Measurements from ENCODE around the gene BLZF1.
"Not testable (repeated sequence)": the region's sequence is repeated elsewhere in the genome, so short reads cannot be mapped to it uniquely, and the experiment has no call there.

The BLZF1 gene

DNA sequence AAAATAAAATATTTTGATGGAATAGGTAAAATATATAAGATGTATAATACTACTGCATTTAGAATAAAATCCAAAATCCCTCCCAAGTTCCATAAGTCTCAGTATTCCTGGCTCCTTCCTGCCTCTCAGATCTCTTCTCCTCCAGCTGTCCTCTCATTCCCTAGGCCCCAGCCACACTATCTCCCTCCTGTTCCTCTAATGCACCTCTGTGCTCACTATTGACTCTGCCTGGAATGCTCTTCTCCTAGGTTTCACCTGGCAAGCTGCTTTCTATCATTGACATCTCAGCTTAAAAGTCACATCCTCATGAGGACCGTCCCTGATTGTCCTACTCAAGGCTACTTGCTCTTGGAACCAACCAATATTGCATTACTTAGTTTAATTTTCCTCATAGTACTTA lies 7.6 kb upstream of the BLZF1 start:
- no peak for DNase-seq (ENCODE audit: low read depth)

GRCh38 chr1:169361281-169361680 lies 6.7 kb upstream of the BLZF1 start:
- DNase-seq (ENCODE audit: low read depth): no peak

GRCh38 chr1:169363046-169363730 lies 4.8 kb upstream of the BLZF1 start:
- DNase-seq (ENCODE audit: low read depth): no peak

GRCh38 chr1:169364948-169365347 lies 3.0 kb upstream of the BLZF1 start:
- no peak for DNase-seq (ENCODE audit: low read depth)

GRCh38 chr1:169367096-169367685 lies 804 bp upstream of the BLZF1 start:
- no peak for DNase-seq (ENCODE audit: low read depth)

DNA sequence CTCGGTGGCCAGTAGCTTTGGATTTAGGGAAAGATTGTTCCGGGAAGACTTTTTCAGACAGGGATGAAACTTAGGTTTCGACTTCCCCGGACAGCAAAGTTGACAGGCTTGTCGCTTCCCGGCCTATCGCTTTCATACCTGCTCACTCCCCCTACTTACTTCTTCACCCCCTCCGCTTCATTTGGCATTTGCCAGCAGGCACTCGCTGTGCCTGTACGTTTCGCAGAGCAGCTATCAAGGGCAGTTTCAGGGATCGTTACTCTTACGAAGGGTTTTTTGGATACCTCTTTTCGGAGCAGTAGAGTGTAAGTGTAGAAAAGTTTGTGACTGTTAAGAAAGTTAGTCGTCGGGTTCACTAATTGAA lies 393 bp downstream of the BLZF1 start:
- peak; percentile 18 for DNase-seq (ENCODE audit: low read depth)

DNA sequence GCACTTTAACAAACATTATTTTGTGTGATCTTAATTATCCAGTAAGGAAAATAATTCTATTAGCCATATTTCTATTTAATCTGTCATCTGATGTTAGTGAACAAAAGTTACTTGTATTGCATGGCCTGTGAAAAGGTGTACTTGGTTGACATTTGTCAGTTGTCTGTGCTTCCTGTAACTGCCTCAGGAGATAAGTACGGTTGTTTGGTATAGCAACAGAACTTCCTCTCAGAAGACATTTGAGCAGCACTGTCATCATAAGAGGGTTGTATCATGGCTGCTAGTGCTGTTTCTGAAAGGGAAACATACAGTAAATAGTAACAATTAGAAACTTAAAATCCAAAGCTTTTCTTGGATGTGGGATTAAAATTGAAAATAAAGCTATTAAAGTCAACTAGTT lies 3.4 kb downstream of the BLZF1 start:
- no peak for DNase-seq (ENCODE audit: low read depth)

- no peak for DNase-seq (ENCODE audit: low read depth)
Measured at GRCh38 chr1:169381162-169381561, 13.2 kb downstream of the BLZF1 start.

DNA sequence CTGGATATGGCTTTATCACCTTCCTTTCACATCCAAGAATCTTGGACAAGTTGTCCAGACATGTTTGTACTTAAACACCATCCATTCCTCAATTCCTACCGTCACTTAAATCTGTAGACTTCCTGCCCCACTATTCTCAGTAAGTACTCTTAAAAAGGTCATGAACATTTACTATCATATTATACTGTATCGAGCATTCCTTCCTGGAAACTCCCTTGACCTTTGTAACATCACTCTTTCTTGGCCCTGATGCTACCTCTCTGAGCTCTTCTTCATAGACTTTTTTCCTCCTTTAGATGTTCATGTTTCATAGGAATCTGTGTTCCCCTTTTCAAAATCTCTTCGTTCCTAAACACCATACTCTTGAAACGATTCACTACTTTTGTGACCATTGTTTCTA lies 15.5 kb downstream of the BLZF1 start:
- DNase-seq (ENCODE audit: low read depth): no peak

DNA sequence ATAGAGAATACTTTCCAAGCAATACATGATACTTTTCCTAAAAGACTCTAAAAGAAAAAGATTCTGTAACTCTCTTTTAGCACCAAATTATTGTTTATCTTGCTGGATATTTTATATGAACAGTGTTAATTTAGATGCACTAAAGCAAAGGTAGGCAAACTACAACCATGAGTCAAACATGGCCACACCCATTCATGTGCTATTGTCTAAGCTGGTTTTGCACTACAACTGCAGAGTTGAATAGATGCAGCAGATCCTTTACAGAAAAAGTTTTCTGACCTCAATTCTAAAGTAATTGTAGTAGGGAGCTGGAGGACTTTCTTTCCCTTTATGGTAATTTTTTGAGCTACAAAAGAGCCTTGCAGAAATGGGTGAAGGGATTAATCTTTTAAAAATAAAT lies 19.4 kb downstream of the BLZF1 start:
- DNase-seq (ENCODE audit: low read depth): no peak

DNA sequence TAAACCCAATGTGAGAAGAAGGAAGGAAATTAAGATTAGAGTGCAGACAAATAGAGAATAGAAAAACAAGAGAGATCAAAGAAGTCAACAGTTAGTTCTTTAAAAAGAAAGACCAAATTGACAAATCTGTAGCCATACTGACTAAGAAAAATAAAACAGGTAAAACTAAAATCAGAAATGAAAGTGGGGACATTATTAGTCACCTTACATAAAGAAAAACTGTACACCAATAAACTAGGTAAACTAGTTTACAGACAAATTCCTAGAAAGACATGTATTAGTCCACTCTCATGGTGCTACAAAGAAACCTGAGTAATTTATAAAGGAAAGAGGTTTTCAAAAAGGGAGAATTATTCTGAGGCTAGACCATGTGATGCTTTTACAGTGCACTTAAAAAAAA lies 22.3 kb downstream of the BLZF1 start:
- no peak for DNase-seq (ENCODE audit: low read depth)

DNA sequence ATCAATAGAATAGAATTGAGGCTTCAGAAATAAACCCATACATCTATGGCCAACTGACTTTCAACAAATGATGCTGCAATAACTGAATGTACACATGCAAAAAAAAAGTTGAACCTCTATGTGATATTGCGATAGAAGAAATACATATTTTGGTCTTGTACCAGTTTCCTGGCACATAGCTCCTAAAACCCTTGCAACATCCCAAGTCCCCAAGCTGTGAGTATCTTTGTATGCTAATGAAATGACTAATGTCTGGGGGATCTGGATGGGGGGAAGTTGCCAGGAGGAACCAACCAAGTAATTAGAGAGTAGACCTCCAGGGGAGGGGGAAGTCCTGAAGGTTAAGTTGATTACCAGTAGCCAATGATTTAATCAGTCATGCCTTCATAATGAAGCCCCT lies 24.4 kb downstream of the BLZF1 start:
- DNase-seq (ENCODE audit: low read depth): no peak

GRCh38 chr1:169395955-169396354 lies 28.0 kb downstream of the BLZF1 start:
- no peak for DNase-seq (ENCODE audit: low read depth)

- DNase-seq (ENCODE audit: low read depth): not testable (repeated sequence)
Measured at GRCh38 chr1:169402578-169402977, 34.6 kb downstream of the BLZF1 start.

GRCh38 chr1:169408340-169408739 lies 40.3 kb downstream of the BLZF1 start:
- DNase-seq (ENCODE audit: low read depth): not testable (repeated sequence)

DNA sequence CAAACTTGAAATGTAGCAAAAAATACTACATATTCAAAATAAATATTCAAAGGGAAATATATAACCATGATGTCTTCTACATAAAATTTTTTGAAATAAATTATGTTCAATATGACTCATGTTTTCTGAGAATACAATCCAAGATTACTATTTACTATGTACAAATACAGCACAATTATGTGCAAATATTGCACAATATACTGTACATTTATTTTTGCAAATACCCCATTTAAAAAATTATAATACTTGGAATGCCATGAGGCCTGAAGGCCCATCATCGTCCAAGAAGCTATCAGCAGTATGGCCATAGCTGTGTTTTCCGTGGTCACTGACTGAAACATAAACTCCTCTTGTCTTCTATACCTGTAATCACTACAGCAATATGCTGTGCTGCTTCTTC lies 47.0 kb downstream of the BLZF1 start:
- DNase-seq (ENCODE audit: low read depth): no peak

GRCh38 chr1:169421309-169421708 lies 53.3 kb downstream of the BLZF1 start:
- no peak for DNase-seq (ENCODE audit: low read depth)

- DNase-seq (ENCODE audit: low read depth): no peak
Measured at GRCh38 chr1:169426174-169426705, 58.2 kb downstream of the BLZF1 start.

DNA sequence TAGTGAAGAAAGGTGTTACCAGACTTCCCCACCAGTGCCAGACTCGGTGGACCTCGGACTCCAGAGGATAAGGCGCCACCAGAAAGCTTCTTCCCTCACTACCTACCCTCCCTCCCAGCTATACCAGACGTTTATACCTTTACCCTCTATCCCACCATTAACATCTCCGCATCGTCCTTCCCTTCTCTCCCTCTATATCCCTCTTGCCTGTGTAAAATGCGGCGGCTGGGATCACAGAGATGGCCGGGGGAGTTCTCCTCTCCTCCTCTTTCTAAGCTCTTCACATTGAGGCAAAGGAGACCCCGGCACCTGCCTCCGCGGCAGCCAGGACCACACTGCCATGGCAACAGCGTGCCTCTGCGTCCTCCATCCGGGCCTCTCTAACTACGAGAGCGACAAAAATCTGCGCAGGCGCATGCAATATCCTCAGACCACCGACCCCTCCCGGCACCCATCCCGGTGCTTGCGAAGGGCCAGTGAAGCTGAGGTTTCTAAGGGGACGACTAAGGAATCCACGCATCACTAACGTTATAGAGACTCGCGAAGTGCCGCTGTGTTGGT lies 59.2 kb downstream of the BLZF1 start, which contains the start of gene CCDC181:
Gene CCDC181 (minus strand): TSS at position 394 of the 561 bp plus-strand sequence. CDS start 2,547 bp downstream, outside the sequence.
- no peak for DNase-seq (ENCODE audit: low read depth)
